ENCODE measurements around the gene TBC1D19.

- TF ChIP-seq CTCF (conservative IDR thresholded peaks at IDR 0.05) (no peak), EZH2 (IDR thresholded peaks at IDR 0.05; ENCODE audit: low read depth) (no peak)
Measured at GRCh38 chr4:26648260-26648659, 64.4 kb downstream of the TBC1D19 start.
